Measurements from ENCODE around the gene SBNO1.
A peak's percentile ranks its signal among the peaks of the same experiment; 100 is the strongest.

Gene SBNO1

DNA sequence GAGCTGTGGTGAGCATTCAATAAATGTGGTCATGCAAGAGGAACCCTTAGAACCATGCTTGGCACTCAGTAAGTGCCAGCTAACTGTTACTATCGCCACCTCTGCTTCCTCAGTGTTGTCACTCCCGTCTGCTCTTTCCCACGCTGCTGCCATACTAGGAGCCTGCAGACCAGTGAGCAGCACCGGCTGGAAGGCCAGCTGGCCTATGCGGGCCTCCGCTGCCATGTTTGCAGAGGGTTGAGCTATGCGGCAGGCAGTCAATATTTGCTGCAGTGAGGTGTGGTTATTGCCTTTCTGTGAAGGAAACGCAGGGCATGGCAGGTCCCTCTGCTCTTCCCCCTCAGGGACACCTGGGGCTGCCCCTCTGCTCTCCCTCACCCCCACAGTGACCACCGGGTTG lies 32.3 kb upstream of the SBNO1 start (continued):
- TF ChIP-seq, protein P1, sequence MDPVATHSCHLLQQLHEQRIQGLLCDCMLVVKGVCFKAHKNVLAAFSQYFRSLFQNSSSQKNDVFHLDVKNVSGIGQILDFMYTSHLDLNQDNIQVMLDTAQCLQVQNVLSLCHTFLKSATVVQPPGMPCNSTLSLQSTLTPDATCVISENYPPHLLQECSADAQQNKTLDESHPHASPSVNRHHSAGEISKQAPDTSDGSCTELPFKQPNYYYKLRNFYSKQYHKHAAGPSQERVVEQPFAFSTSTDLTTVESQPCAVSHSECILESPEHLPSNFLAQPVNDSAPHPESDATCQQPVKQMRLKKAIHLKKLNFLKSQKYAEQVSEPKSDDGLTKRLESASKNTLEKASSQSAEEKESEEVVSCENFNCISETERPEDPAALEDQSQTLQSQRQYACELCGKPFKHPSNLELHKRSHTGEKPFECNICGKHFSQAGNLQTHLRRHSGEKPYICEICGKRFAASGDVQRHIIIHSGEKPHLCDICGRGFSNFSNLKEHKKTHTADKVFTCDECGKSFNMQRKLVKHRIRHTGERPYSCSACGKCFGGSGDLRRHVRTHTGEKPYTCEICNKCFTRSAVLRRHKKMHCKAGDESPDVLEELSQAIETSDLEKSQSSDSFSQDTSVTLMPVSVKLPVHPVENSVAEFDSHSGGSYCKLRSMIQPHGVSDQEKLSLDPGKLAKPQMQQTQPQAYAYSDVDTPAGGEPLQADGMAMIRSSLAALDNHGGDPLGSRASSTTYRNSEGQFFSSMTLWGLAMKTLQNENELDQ (tag by site-specific recombination; IDR thresholded peaks at IDR 0.05; ENCODE audit: low read depth), result no peak
- no peak for TF ChIP-seq FEZF1 (tag by site-specific recombination; IDR thresholded peaks at IDR 0.05)
- TF ChIP-seq, protein P2, sequence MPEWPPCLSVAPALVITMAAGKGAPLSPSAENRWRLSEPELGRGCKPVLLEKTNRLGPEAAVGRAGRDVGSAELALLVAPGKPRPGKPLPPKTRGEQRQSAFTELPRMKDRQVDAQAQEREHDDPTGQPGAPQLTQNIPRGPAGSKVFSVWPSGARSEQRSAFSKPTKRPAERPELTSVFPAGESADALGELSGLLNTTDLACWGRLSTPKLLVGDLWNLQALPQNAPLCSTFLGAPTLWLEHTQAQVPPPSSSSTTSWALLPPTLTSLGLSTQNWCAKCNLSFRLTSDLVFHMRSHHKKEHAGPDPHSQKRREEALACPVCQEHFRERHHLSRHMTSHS (tag by site-specific recombination; IDR thresholded peaks at IDR 0.05), result no peak
- TF ChIP-seq ZFP37 (tag by site-specific recombination; IDR thresholded peaks at IDR 0.05), result no peak
- TF ChIP-seq ZNF16 (tag by site-specific recombination; IDR thresholded peaks at IDR 0.05; ENCODE audit: low read depth), result no peak
- no peak for TF ChIP-seq ZNF366 (tag by site-specific recombination; conservative IDR thresholded peaks at IDR 0.05)
- TF ChIP-seq ZNF521 (tag by site-specific recombination; IDR thresholded peaks at IDR 0.05), result no peak
- TF ChIP-seq IKZF3 (tag by site-specific recombination; IDR thresholded peaks at IDR 0.05), result no peak
- TF ChIP-seq, protein P3, sequence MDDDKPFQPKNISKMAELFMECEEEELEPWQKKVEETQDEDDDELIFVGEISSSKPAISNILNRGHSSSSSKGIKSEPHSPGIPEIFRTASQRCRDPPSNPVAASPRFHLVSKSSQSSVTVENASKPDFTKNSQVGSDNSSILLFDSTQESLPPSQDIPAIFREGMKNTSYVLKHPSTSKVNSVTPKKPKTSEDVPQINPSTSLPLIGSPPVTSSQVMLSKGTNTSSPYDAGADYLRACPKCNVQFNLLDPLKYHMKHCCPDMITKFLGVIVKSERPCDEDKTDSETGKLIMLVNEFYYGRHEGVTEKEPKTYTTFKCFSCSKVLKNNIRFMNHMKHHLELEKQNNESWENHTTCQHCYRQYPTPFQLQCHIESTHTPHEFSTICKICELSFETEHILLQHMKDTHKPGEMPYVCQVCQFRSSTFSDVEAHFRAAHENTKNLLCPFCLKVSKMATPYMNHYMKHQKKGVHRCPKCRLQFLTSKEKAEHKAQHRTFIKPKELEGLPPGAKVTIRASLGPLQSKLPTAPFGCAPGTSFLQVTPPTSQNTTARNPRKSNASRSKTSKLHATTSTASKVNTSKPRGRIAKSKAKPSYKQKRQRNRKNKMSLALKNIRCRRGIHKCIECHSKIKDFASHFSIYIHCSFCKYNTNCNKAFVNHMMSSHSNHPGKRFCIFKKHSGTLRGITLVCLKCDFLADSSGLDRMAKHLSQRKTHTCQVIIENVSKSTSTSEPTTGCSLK (tag by site-specific recombination; IDR thresholded peaks at IDR 0.05), result no peak
- no peak for TF ChIP-seq KLF10 (tag by site-specific recombination; IDR thresholded peaks at IDR 0.05)
- TF ChIP-seq ZNF585B (tag by site-specific recombination; IDR thresholded peaks at IDR 0.05), result no peak

DNA sequence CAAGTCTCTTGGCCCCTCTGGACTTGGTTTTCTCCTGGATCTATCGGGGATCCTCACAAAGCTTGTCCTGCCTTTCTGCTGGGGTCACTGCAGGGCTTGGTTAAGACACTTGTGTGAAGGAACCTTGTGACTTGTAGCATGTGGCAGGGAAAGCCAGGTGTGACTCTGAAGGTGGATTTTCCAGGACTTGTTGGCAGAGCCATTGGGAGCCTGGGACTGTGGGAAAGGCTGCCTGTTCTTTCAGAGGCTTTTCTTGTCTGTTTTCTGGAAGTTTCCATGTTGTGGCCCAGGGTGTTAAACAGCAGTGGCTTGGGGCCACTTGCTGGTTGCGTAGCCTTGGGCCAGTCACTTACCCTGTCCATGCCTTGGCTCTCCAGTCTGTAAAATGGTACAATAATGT lies 31.9 kb upstream of the SBNO1 start:
- TF ChIP-seq ZNF785 (tag by site-specific recombination; IDR thresholded peaks at IDR 0.05) (no peak), ZNF677 (tag by site-specific recombination; IDR thresholded peaks at IDR 0.05) (peak; percentile 76)
- no peak overlapping the region for H3K27ac ChIP-seq (ENCODE audit: extremely low read depth, low read depth, low read length)
- CTCF ChIA-PET, result no interaction called here
- H3K9me3 ChIP-seq (ENCODE audit: control insufficient read depth, insufficient read depth, low read depth, low read length), result no peaks in the 10 kb centered on the region
- POLR2A ChIA-PET, result interaction anchor here (0.7 to 1.0 kb wide), 2 partner anchors 13 to 164 kb away, joined by 3 read pairs; partner anchors contain the start of genes KMT5A and MPHOSPH9
- no peak overlapping the region for H3K4me3 ChIP-seq (ENCODE audit: low read depth, low read length)
- no peaks in the 10 kb centered on the region for H3K4me1 ChIP-seq (ENCODE audit: control insufficient read depth, insufficient read depth, low read length)
- peaks cover 59 to 84% of the 10 kb centered on the region in 2 experiments for H3K36me3 ChIP-seq (ENCODE audit: control insufficient read depth in 2 of 2, insufficient read depth in 1 of 2, low read length in 2 of 2)

DNA sequence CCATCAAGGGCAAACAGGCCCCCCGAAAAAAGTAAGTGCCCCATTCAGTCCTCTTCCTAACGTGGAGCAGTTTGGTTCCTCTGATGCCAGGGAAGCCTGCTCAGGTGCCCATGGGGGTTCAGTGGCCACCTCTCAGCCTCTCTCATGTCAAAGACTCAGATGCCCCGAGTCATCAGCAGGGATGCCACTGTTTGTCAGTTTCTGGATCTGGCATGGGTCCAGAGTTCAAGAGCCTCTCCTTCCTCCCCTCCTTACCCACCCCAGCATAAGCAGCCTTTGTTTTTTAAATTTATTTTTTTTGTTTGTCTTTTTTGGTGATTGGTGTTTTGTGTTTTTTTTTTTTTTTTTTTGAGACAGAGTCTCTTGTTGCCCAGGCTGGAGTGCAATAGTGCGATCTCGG lies 30.6 kb upstream of the SBNO1 start:
- POLR2A ChIA-PET, result no interaction called here

More for the DNA sequence above, 30.6 kb upstream of the SBNO1 start:
- Histone ChIP-seq H3K9me3 (ENCODE audit: control insufficient read depth, insufficient read depth, low read depth, low read length) (no peaks in the 10 kb centered on the region), H3K27ac (ENCODE audit: extremely low read depth, low read depth, low read length) (no peak overlapping the region), H3K4me1 (ENCODE audit: control insufficient read depth, insufficient read depth, low read length) (peaks cover under 1% of the 10 kb centered on the region; the same call in 1 of the 2 replicates), H3K36me3 (ENCODE audit: control insufficient read depth in 2 of 2, insufficient read depth in 1 of 2, low read length in 2 of 2) (peaks cover 62 to 92% of the 10 kb centered on the region in 2 experiments), H3K4me3 (ENCODE audit: low read depth, low read length) (no peak overlapping the region)
- CTCF ChIA-PET, result no interaction called here
- TF ChIP-seq ZFP41 (tag by site-specific recombination; IDR thresholded peaks at IDR 0.05; ENCODE audit: borderline replicate concordance), result no peak
- TF ChIP-seq, protein P1 (tag by site-specific recombination; IDR thresholded peaks at IDR 0.05; ENCODE audit: low read depth), result no peak
- TF ChIP-seq ZBTB20 (tag by site-specific recombination; IDR thresholded peaks at IDR 0.05), result no peak
- no peak for TF ChIP-seq ZNF114 (tag by site-specific recombination; IDR thresholded peaks at IDR 0.05)
- TF ChIP-seq, protein P4, sequence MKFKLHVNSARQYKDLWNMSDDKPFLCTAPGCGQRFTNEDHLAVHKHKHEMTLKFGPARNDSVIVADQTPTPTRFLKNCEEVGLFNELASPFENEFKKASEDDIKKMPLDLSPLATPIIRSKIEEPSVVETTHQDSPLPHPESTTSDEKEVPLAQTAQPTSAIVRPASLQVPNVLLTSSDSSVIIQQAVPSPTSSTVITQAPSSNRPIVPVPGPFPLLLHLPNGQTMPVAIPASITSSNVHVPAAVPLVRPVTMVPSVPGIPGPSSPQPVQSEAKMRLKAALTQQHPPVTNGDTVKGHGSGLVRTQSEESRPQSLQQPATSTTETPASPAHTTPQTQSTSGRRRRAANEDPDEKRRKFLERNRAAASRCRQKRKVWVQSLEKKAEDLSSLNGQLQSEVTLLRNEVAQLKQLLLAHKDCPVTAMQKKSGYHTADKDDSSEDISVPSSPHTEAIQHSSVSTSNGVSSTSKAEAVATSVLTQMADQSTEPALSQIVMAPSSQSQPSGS (tag by site-specific recombination; IDR thresholded peaks at IDR 0.05; ENCODE audit: low read depth), result no peak
- TF ChIP-seq ZNF747 (tag by site-specific recombination; IDR thresholded peaks at IDR 0.05), result no peak
- 0 out of 2 replicates have a peak, but pooled peaks have one; percentile 29 for TF ChIP-seq ZBTB8A (tag by site-specific recombination; IDR thresholded peaks at IDR 0.05)

Measured in HEK293 (cell line).